Upper lobe of left lung (tissue), 4 donors: Measurements from ENCODE around the gene ECHDC3.

Source experiments
- CTCF ChIP-seq, 6 experiments: fragments of 450-650 bp in 4 of 6; fragments of 200-600 bp in 2 of 6; sonication (generic) in 2 of 6; IDR thresholded peaks; one replicate each; pipeline ENCODE4 v1.5.1; 2016 to 2019; ENCODE audit warnings: antibody characterized with exemption in 6 of 6
- POLR2A ChIP-seq, 4 donors: fragments of 450-650 bp; IDR thresholded peaks; one replicate each; pipeline ENCODE4 v1.5.1; 2016 to 2017; ENCODE audit warnings: antibody characterized with exemption in 4 of 4, mild to moderate bottlenecking in 2 of 4

DNA sequence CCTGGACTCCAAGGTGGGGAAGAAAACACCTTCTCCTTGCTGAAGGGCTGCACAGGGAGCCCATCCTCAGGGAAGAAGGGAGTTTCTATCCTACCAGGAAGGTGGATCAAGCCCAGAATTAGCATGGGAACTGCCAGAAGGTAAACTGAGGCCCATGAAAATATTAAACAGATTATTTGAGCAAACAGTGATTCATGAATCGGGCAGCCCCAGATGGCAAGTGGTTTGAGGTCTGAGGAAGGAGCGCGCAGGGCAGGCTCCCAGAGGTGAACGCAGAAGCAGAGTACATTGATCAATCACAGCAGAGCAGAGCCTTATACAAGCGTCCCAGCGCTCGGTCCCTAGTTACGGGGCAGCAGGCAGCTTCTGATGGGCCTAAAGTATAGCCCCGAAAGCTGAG, 45.2 kb downstream of the ECHDC3 start:
- TF ChIP-seq POLR2A (IDR thresholded peaks at IDR 0.05) = no peak
- TF ChIP-seq CTCF (IDR thresholded peaks at IDR 0.05) = no peak
